ENCODE measurements around the gene PGLYRP3.

DNA sequence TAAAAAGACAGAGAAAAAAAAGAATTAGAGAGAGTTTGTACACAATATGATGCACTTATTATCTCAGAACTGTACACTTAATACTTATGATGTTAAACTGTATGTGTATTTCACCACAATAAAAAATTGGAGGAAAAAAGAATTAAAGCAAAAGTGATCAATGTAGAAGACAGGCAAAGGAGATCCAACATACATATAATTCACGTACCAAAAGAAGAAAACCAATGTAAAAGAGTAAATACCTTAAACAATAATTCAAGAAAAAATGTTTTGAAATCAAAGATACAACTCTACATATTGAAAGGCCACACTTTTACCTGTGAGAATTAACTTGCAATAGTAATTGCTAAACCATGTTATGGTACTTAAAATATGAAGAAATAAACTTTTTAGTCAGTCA, 9.8 kb upstream of the PGLYRP3 start:
- TF ChIP-seq, protein P1, sequence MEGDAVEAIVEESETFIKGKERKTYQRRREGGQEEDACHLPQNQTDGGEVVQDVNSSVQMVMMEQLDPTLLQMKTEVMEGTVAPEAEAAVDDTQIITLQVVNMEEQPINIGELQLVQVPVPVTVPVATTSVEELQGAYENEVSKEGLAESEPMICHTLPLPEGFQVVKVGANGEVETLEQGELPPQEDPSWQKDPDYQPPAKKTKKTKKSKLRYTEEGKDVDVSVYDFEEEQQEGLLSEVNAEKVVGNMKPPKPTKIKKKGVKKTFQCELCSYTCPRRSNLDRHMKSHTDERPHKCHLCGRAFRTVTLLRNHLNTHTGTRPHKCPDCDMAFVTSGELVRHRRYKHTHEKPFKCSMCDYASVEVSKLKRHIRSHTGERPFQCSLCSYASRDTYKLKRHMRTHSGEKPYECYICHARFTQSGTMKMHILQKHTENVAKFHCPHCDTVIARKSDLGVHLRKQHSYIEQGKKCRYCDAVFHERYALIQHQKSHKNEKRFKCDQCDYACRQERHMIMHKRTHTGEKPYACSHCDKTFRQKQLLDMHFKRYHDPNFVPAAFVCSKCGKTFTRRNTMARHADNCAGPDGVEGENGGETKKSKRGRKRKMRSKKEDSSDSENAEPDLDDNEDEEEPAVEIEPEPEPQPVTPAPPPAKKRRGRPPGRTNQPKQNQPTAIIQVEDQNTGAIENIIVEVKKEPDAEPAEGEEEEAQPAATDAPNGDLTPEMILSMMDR (IDR thresholded peaks at IDR 0.05) = no peak
- TF ChIP-seq POLR2A (IDR thresholded peaks at IDR 0.05) = no peak

All from ovary (tissue), 3 donors.